22Rv1 (cell line): ENCODE results near the gene DRD2.

Experiments
- H3K27ac ChIP-seq: fragments of 450-650 bp; 2 replicates; pipeline ENCODE4 v1.5.1; 2017
- CTCF ChIP-seq: fragments of 450-650 bp; IDR thresholded peaks from 2 replicates; pipeline ENCODE4 v1.5.1; 2017; ENCODE audit warnings: mild to moderate bottlenecking
- ZFX ChIP-seq: fragments of 450-650 bp; IDR thresholded peaks from 2 replicates; pipeline ENCODE4 v1.6.1; 2017; ENCODE audit warnings: antibody characterized with exemption, borderline replicate concordance

The DRD2 gene

GRCh38 chr11:113458189-113458588, 17.0 kb downstream of the DRD2 start:
- TF ChIP-seq ZFX (no peak), CTCF (no peak)
- no peak overlapping the region for H3K27ac ChIP-seq

GRCh38 chr11:113457784-113458183, 17.4 kb downstream of the DRD2 start:
- TF ChIP-seq CTCF: no peak
- TF ChIP-seq ZFX: no peak
- no peak overlapping the region for H3K27ac ChIP-seq

- TF ChIP-seq ZFX: no peak
- TF ChIP-seq CTCF: no peak
These were observed 20.7 kb downstream of the DRD2 start for GRCh38 chr11:113454455-113454854.

GRCh38 chr11:113449743-113450142, 25.5 kb downstream of the DRD2 start:
- no peak for TF ChIP-seq ZFX
- no peak for TF ChIP-seq CTCF
- H3K27ac ChIP-seq: no peak overlapping the region

More at GRCh38 chr11:113454455-113454854, 20.7 kb downstream of the DRD2 start:
- H3K27ac ChIP-seq: no peak overlapping the region

- no peak for TF ChIP-seq CTCF
- TF ChIP-seq ZFX: no peak
- H3K27ac ChIP-seq: no peak overlapping the region
These were observed 26.9 kb downstream of the DRD2 start for GRCh38 chr11:113448316-113448677.

GRCh38 chr11:113447621-113448315, 27.4 kb downstream of the DRD2 start:
- no peak overlapping the region for H3K27ac ChIP-seq
- no peak for TF ChIP-seq ZFX
- no peak for TF ChIP-seq CTCF

GRCh38 chr11:113446938-113447337, 28.3 kb downstream of the DRD2 start:
- H3K27ac ChIP-seq: no peak overlapping the region

More at GRCh38 chr11:113446938-113447337, 28.3 kb downstream of the DRD2 start:
- TF ChIP-seq CTCF (no peak), ZFX (no peak)
